SK-N-SH treated with all-trans-retinoic acid at 6 μM for 48 hours (cell line): ENCODE measurements around the gene MRPS22.

Source experiments
- ATAC-seq: fragments of 200-7000 bp; cut with Tn5 transposase; 3 replicates; pipeline ENCODE4 v1.9.1; 2020; ENCODE audit warnings: mild to moderate bottlenecking, moderate library complexity
- ARNTL ChIP-seq: fragments of 450-650 bp; formaldehyde crosslinking; IDR thresholded peaks from 2 replicates; pipeline ENCODE4 v1.5.0; 2020; ENCODE audit warnings: low read depth, mild to moderate bottlenecking, moderate library complexity, borderline replicate concordance
- BACH2 ChIP-seq: fragments of 250-450 bp; sonication (Bioruptor Pico); IDR thresholded peaks from 2 replicates; pipeline ENCODE4 v1.9.0; 2021; ENCODE audit warnings: mild to moderate bottlenecking, borderline replicate concordance
- CREB5 ChIP-seq: fragments of 250-450 bp; sonication (Bioruptor Pico); IDR thresholded peaks from 2 replicates; pipeline ENCODE4 v1.5.1; 2020; ENCODE audit warnings: low read depth, mild to moderate bottlenecking, moderate library complexity
- CSDC2 ChIP-seq: fragments of 250-450 bp; sonication (Bioruptor Pico); IDR thresholded peaks from 2 replicates; pipeline ENCODE4 v1.5.0; 2020; ENCODE audit warnings: mild to moderate bottlenecking, moderate library complexity
- CSRNP3 ChIP-seq: fragments of 250-450 bp; sonication (Bioruptor Pico); IDR thresholded peaks from 2 replicates; pipeline ENCODE4 v1.5.1; 2021; ENCODE audit warnings: mild to moderate bottlenecking, moderate library complexity
- ESRRG ChIP-seq: fragments of 250-450 bp; sonication (Bioruptor Pico); IDR thresholded peaks from 2 replicates; pipeline ENCODE4 v1.6.1; 2021; ENCODE audit warnings: mild to moderate bottlenecking
- GLIS3 ChIP-seq: fragments of 250-450 bp; sonication (Bioruptor Pico); IDR thresholded peaks from 2 replicates; pipeline ENCODE4 v1.5.0; 2020; ENCODE audit warnings: mild to moderate bottlenecking, moderate library complexity
- ISL1 ChIP-seq: fragments of 250-450 bp; sonication (Bioruptor Pico); IDR thresholded peaks from 2 replicates; pipeline ENCODE4 v2.1.2; 2022; ENCODE audit warnings: mild to moderate bottlenecking, moderate library complexity
- OSR1 ChIP-seq: fragments of 250-450 bp; sonication (Bioruptor Pico); IDR thresholded peaks from 2 replicates; pipeline ENCODE4 v1.8.0; 2022; ENCODE audit warnings: moderate library complexity, mild to moderate bottlenecking, inconsistent platforms
- PATZ1 ChIP-seq: fragments of 250-450 bp; sonication (Bioruptor Pico); IDR thresholded peaks from 2 replicates; pipeline ENCODE4 v1.8.0; 2020; ENCODE audit warnings: mild to moderate bottlenecking, moderate library complexity, borderline replicate concordance
- POU6F1 ChIP-seq: fragments of 250-450 bp; sonication (Bioruptor Pico); IDR thresholded peaks from 2 replicates; pipeline ENCODE4 v1.8.0; 2021; ENCODE audit warnings: low read depth, mild to moderate bottlenecking, moderate library complexity, borderline replicate concordance
- PPARA ChIP-seq: fragments of 250-450 bp; sonication (Bioruptor Pico); IDR thresholded peaks from 2 replicates; pipeline ENCODE4 v1.5.0; 2020; ENCODE audit warnings: mild to moderate bottlenecking, borderline replicate concordance
- RARB ChIP-seq: fragments of 250-450 bp; sonication (Bioruptor Pico); IDR thresholded peaks from 2 replicates; pipeline ENCODE4 v1.8.0; 2021; ENCODE audit warnings: mild to moderate bottlenecking, moderate library complexity
- SNAI2 ChIP-seq: fragments of 250-450 bp; sonication (Bioruptor Pico); IDR thresholded peaks from 2 replicates; pipeline ENCODE4 v1.5.0; 2020; ENCODE audit warnings: mild to moderate bottlenecking, moderate library complexity
- TCF4 ChIP-seq: fragments of 250-450 bp; sonication (Bioruptor Pico); IDR thresholded peaks from 2 replicates; pipeline ENCODE4 v1.8.0; 2021; ENCODE audit warnings: mild to moderate bottlenecking, moderate library complexity, borderline replicate concordance
- TOX ChIP-seq: fragments of 250-450 bp; sonication (Bioruptor Pico); IDR thresholded peaks from 2 replicates; pipeline ENCODE4 v1.8.0; 2021; ENCODE audit warnings: mild to moderate bottlenecking, moderate library complexity, borderline replicate concordance
- ZC3H10 ChIP-seq: fragments of 250-450 bp; sonication (Bioruptor Pico); IDR thresholded peaks from 2 replicates; pipeline ENCODE4 v1.5.1; 2021; ENCODE audit warnings: mild to moderate bottlenecking, moderate library complexity
- ZFP3 ChIP-seq: fragments of 250-450 bp; sonication (Bioruptor Pico); IDR thresholded peaks from 2 replicates; pipeline ENCODE4 v1.5.0; 2020; ENCODE audit warnings: mild to moderate bottlenecking, moderate library complexity
- ZFP30 ChIP-seq: fragments of 450-650 bp; formaldehyde crosslinking; IDR thresholded peaks from 2 replicates; pipeline ENCODE4 v1.5.0; 2022; ENCODE audit warnings: mild to moderate bottlenecking, moderate library complexity
- ZNF565 ChIP-seq: fragments of 450-650 bp; formaldehyde crosslinking; conservative IDR thresholded peaks from 2 replicates; pipeline ENCODE4 v1.5.0; 2020; ENCODE audit warnings: low read depth, mild to moderate bottlenecking, moderate library complexity
- ZNF70 ChIP-seq: fragments of 450-650 bp; formaldehyde crosslinking; IDR thresholded peaks from 2 replicates; pipeline ENCODE4 v1.5.0; 2020; ENCODE audit warnings: mild to moderate bottlenecking, moderate library complexity
- ZNF8 ChIP-seq: fragments of 450-650 bp; formaldehyde crosslinking; IDR thresholded peaks from 2 replicates; pipeline ENCODE4 v1.5.0; 2020; ENCODE audit warnings: mild to moderate bottlenecking, moderate library complexity

MRPS22 gene

GRCh38 chr3:139353920-139354556, 10.2 kb downstream of the MRPS22 start:
- TF ChIP-seq PPARA (no peak), ESRRG (CRISPR knock-in tag) (no peak), GLIS3 (CRISPR knock-in tag) (no peak), ZFP3 (CRISPR knock-in tag) (no peak), SNAI2 (CRISPR knock-in tag) (no peak), BACH2 (CRISPR knock-in tag) (no peak), ARNTL (CRISPR knock-in tag) (no peak), RARB (no peak), ZNF8 (CRISPR knock-in tag) (no peak), ZFP30 (CRISPR knock-in tag) (no peak)
- ATAC-seq, result peak; percentile 99

- TF ChIP-seq ZFP3 (CRISPR knock-in tag) (no peak), ZFP30 (CRISPR knock-in tag) (no peak), TCF4 (CRISPR knock-in tag) (no peak), OSR1 (CRISPR knock-in tag) (no peak), ISL1 (CRISPR knock-in tag) (no peak), ZNF70 (CRISPR knock-in tag) (no peak), CREB5 (no peak), ESRRG (CRISPR knock-in tag) (no peak), ZNF8 (CRISPR knock-in tag) (no peak), RARB (no peak), PATZ1 (no peak), CSDC2 (CRISPR knock-in tag) (no peak), BACH2 (CRISPR knock-in tag) (no peak), PPARA (no peak), SNAI2 (CRISPR knock-in tag) (no peak), POU6F1 (CRISPR knock-in tag) (no peak), ZNF565 (no peak), CSRNP3 (CRISPR knock-in tag) (no peak), TOX (CRISPR knock-in tag) (no peak)
- ATAC-seq, result no peak
Measured at GRCh38 chr3:139354661-139355060, 10.8 kb downstream of the MRPS22 start.

GRCh38 chr3:139355476-139355875, 11.7 kb downstream of the MRPS22 start:
- TF ChIP-seq ISL1 (CRISPR knock-in tag) (peak; percentile 43), ZNF8 (CRISPR knock-in tag) (no peak), TCF4 (CRISPR knock-in tag) (peak; percentile 59; the same call in 1 of the 2 replicates), ZC3H10 (CRISPR knock-in tag) (no peak), ZFP30 (CRISPR knock-in tag) (no peak)
- ATAC-seq, result no peak

GRCh38 chr3:139355891-139356290, 12.1 kb downstream of the MRPS22 start:
- TF ChIP-seq TCF4 (CRISPR knock-in tag) (peak; percentile 2; the same call in 1 of the 2 replicates), ISL1 (CRISPR knock-in tag) (no peak)

More at GRCh38 chr3:139355891-139356290, 12.1 kb downstream of the MRPS22 start:
- no peak for ATAC-seq
